Duodenal mucosa (tissue), 2 donors: ENCODE measurements around the gene MICALL2.

Source experiments
- H3K27ac ChIP-seq: one replicate; pipeline ENCODE4 v1.7.0; 2013; ENCODE audit warnings: low read depth, low read length
- H3K27me3 ChIP-seq, 2 donors: one replicate each; pipeline ENCODE4 v1.7.0; 2013; ENCODE audit warnings: low read length in 2 of 2, control low read depth in 1 of 2; ENCODE audit not compliant: insufficient read depth in 2 of 2, control insufficient read depth in 1 of 2
- H3K36me3 ChIP-seq, 2 donors: one replicate each; pipeline ENCODE4 v1.7.0; 2013; ENCODE audit warnings: low read length in 2 of 2, control low read depth in 1 of 2; ENCODE audit not compliant: insufficient read depth in 2 of 2, control insufficient read depth in 1 of 2
- H3K4me1 ChIP-seq, 2 donors: one replicate each; pipeline ENCODE4 v1.7.0; 2013; ENCODE audit warnings: low read length in 2 of 2, control low read depth in 1 of 2; ENCODE audit not compliant: insufficient read depth in 2 of 2, control insufficient read depth in 1 of 2
- H3K4me3 ChIP-seq, 2 donors: one replicate each; pipeline ENCODE4 v1.7.0; 2013; ENCODE audit warnings: low read length in 2 of 2, low read depth in 1 of 2
- H3K9ac ChIP-seq, 2 donors: one replicate each; pipeline ENCODE4 v1.7.0; 2013; ENCODE audit warnings: low read length in 2 of 2, low read depth in 1 of 2
- H3K9me3 ChIP-seq, 2 donors: one replicate each; pipeline ENCODE4 v1.7.0; 2013; ENCODE audit warnings: low read length in 2 of 2, control low read depth in 1 of 2; ENCODE audit not compliant: control insufficient read depth in 1 of 2

Gene MICALL2

DNA sequence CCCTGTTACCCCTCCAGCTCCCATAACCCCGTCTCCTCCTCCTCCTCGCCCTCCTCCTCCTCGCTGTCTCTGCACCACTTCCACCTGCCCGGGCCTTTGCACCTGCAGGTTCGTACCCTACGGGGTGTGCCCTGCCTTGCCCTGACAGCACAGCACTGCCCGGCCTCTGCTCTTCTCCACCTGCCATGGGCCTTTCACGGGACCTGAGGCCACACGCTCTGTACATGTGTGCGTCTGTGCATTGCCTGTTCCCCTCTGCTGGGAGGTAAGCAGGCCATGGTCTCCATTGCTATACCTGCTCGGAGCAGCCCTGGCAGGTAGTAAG is 40.0 kb downstream of the MICALL2 start:
- H3K36me3 ChIP-seq, result no peaks in the 10 kb centered on the region
- H3K27me3 ChIP-seq, result peaks cover 4 to 18% of the 10 kb centered on the region in 2 donors
- H3K9ac ChIP-seq, result no peak overlapping the region
- H3K27ac ChIP-seq, result no peak overlapping the region
- no peak overlapping the region for H3K4me3 ChIP-seq
- no peaks in the 10 kb centered on the region for H3K9me3 ChIP-seq
- no peaks in the 10 kb centered on the region for H3K4me1 ChIP-seq

DNA sequence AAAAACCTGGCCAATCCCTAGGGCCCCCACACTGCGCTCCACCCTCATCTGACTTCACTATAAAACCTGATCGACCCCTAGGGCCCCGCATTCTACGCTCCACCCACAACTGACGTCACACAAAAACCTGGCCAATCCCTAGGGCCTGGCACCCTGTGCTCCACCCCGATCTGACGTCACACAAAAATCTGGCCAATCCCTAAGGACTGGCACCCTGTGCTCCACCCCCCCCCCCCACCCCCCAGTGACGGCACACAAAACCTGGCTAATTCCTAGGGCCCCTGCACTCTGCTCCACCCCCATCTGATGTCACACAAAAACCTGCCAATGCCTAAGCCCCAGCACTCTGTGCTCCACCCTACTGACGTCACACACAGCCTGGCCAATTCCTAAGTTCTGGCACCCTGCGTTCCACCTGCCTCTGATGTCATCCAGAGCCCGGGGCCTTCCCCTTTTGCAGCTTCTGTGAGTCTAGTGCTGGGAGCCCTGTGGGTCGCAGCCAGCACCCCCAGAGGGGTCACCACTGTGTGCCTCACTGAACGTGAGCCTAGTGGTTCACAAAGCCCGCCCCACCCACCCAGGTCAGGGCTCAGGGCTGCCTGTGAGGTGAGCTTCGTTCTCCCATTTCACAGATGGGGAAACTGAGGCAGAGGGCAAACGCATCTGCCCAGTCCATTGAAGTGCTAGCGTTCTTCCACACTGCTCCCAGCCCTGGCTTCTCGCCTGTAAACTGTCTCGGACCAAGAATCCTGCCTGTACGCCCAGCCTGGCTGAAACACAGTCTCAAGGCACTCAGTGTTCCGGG is 40.6 kb downstream of the MICALL2 start:
- H3K27ac ChIP-seq, result no peak overlapping the region
- no peak overlapping the region for H3K4me3 ChIP-seq
- no peaks in the 10 kb centered on the region for H3K4me1 ChIP-seq
- peaks cover 4 to 18% of the 10 kb centered on the region in 2 donors for H3K27me3 ChIP-seq
- no peaks in the 10 kb centered on the region for H3K36me3 ChIP-seq
- H3K9me3 ChIP-seq, result no peaks in the 10 kb centered on the region
- H3K9ac ChIP-seq, result no peak overlapping the region

DNA sequence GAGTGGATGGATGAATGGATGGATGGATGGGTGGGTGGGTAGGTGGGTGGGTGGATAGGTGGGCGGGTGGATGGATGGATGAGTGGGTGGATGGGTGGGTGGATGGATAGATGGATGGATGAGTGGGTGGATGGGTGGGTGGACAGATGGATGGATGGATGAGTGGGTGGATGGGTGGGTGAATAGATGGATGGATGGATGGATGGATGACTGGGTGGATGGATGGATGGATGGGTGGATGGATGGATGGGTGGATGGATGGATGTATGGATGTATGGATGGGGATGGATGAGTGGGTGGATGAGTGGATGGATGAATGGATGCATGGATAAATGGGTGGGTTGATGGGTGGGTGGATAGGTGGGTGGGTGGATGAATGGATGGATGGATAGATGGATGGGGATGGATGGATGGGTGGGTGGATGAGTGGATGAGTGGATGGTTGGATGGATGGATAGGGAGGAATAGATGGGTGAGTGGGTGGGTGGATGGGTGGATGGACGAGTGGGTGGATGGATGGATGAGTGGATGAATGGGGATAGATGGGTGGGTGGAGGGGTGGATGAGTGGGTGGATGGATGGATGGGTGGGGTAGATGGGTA is 43.8 kb downstream of the MICALL2 start:
- Histone ChIP-seq H3K4me1 (peaks cover 4 to 6% of the 10 kb centered on the region in 2 donors), H3K9me3 (no peaks in the 10 kb centered on the region), H3K27me3 (peaks cover 0 to 8% of the 10 kb centered on the region in 2 donors), H3K9ac (no peak overlapping the region), H3K27ac (no peak overlapping the region), H3K4me3 (no peak overlapping the region), H3K36me3 (no peaks in the 10 kb centered on the region)

DNA sequence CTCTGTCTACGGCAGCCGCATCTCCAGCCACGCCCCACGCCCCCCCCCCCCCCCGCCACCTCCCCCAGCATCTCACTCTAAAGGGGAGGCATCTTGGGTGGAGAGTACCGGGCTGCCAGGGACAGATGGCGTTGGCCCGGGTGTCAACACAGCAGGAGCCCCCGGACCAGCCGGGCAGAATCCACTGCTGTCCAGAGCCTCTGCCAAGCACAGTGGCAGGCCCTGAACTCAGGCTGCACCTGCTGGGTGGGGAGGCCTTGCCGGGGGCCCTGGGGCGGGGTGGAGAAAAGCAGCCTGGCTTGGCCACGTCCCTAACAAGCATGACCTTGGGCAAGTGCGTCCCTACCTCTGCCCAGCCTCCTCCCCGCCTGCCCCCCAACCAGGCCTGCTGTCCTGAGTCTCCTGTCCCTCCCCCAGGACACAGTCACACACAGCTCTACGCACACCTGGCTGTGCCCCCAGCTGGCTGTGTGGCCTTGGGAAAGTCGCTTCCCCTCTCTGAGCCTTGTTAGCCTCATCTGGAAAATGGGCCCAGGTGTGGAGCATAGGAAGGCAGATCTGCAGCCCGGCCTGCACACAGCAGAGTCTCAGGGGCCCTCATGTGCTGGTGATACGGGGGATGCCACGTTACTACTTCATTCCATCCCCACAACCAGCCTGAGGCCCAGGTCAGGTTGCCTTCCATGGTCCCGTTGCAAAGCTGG is 45.2 kb downstream of the MICALL2 start:
- peaks cover 4 to 6% of the 10 kb centered on the region in 2 donors for H3K4me1 ChIP-seq
- H3K27me3 ChIP-seq, result peaks cover 6 to 12% of the 10 kb centered on the region in 2 donors
- no peak overlapping the region for H3K9ac ChIP-seq
- no peaks in the 10 kb centered on the region for H3K9me3 ChIP-seq
- H3K4me3 ChIP-seq, result no peak overlapping the region
- H3K27ac ChIP-seq, result no peak overlapping the region
- H3K36me3 ChIP-seq, result no peaks in the 10 kb centered on the region

DNA sequence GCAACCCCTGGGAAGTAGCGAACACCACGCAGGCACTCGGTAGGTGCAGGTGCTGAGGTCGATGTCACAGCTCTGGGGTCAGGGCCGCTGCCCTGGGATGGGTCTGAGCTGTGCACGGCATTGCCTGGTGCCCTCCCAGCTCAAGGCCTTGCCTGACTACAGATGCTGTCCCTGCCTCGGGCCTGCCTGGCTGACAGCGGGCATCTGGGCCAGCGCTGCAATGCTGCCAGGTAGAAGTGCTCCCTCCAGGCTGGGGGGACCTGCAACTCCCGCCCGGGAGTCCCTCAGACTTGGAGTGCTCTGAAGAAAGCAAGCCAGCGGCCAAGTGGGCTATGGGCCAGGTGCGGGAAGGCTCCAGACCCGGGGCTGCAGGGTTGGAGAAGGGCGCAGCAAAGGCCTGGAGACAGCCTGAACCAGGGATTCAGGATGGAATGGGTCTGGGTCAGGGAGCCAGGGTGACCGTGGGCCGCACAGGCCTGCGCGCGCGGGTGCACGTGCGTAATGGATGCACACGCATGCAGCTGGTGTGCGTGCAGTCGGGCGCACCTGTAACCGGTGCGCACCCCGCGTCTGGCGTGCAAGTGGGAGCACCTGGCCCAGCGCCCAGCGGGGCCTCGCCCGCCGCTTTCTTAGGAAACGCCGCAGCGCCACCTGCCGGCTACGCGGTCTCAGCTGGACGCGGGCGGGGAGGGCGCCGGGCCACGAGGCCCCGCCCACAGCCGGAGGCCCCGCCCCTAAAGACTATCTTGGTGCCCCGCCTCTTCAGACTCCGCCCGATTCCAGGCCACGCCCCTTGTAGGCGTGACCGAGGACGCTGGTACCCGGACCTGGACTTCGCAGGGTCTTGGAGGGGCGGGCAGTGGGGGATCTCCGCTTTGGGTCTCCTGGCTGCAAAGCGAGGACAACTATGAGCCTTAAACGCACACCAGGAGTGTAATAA is 46.7 kb downstream of the MICALL2 start:
- H3K4me3 ChIP-seq, result peak overlapping the region in 1 of 2 donors; percentile 36
- no peaks in the 10 kb centered on the region for H3K36me3 ChIP-seq
- H3K27ac ChIP-seq, result no peak overlapping the region
- H3K9me3 ChIP-seq, result no peaks in the 10 kb centered on the region
- H3K4me1 ChIP-seq, result peaks cover 4 to 6% of the 10 kb centered on the region in 2 donors
- peaks cover 13 to 20% of the 10 kb centered on the region in 2 donors for H3K27me3 ChIP-seq
- H3K9ac ChIP-seq, result no peak overlapping the region

DNA sequence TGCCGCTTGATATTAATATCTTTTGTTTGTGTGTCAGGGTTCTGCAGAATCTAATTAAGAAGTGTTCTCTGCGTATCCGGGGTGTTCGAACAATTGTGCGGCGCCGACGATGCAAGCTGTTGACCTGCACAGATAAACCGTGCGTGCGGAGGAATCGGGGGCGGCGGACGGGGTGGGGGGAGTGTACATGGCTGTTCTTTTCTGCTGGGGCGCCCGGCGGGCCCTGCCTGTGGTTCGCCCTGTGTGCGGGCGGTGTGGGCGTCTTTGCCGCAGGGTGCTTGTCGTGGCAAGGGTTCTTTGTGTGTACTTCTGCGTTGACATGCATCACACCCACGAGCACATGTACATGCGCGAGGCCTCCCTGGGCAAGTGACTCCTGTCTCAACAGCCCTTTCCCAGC is 47.9 kb downstream of the MICALL2 start:
- peaks cover 13 to 24% of the 10 kb centered on the region in 2 donors for H3K27me3 ChIP-seq
- H3K27ac ChIP-seq, result no peak overlapping the region

DNA sequence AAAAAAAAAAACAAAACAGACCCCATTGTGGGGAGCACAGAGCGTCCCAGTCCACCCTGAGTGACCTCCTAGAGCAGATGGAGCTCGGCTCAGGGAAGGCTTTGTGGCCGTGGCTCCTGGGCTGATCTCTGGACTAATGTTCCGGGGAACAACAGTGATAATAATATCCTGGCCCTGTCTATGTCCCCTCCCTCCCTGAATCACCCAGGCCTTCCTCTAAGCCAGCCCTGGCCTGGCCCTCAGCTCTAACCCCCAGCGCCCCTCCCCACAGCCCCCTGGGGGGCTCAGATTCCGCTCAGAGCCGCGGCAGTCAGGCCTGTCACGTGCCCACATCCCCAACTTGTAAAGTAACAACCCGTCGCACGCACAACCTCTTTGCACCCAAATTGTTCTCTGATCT is 48.3 kb downstream of the MICALL2 start:
- Histone ChIP-seq H3K4me1 (peaks cover 4 to 6% of the 10 kb centered on the region in 2 donors), H3K4me3 (no peak overlapping the region)

More for the DNA sequence above, 47.9 kb downstream of the MICALL2 start:
- H3K4me3 ChIP-seq, result no peak overlapping the region
- peaks cover 4 to 6% of the 10 kb centered on the region in 2 donors for H3K4me1 ChIP-seq
- H3K36me3 ChIP-seq, result no peaks in the 10 kb centered on the region
- no peaks in the 10 kb centered on the region for H3K9me3 ChIP-seq
- H3K9ac ChIP-seq, result no peak overlapping the region

DNA sequence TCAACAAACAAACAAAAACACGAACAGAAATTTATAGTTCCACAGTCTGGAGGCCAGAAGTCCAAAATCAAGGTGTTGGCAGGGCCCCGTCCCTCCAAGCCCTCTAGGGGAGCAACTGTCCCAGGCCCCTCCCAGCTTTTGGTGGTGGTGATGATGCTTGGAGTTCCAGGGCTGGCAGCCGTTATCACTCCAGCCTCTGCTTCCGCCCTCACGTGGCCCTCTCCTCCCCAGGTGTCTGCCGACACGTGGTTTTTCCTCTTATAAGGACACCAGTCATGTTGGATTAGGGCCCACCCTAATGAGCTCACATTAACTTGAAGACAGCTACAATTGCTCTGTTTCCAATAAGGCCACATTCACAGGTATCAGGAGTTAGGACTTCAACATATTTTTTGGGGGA is 49.7 kb downstream of the MICALL2 start:
- H3K9me3 ChIP-seq, result no peaks in the 10 kb centered on the region
- peaks cover 4 to 6% of the 10 kb centered on the region in 2 donors for H3K4me1 ChIP-seq
- H3K36me3 ChIP-seq, result no peaks in the 10 kb centered on the region
- H3K27ac ChIP-seq, result no peak overlapping the region
- H3K4me3 ChIP-seq, result no peak overlapping the region
- H3K9ac ChIP-seq, result no peak overlapping the region
- H3K27me3 ChIP-seq, result peaks cover 18 to 28% of the 10 kb centered on the region in 2 donors

More for the DNA sequence above, 48.3 kb downstream of the MICALL2 start:
- Histone ChIP-seq H3K27me3 (peaks cover 13 to 24% of the 10 kb centered on the region in 2 donors), H3K36me3 (no peaks in the 10 kb centered on the region), H3K9ac (no peak overlapping the region), H3K9me3 (no peaks in the 10 kb centered on the region), H3K27ac (no peak overlapping the region)

DNA sequence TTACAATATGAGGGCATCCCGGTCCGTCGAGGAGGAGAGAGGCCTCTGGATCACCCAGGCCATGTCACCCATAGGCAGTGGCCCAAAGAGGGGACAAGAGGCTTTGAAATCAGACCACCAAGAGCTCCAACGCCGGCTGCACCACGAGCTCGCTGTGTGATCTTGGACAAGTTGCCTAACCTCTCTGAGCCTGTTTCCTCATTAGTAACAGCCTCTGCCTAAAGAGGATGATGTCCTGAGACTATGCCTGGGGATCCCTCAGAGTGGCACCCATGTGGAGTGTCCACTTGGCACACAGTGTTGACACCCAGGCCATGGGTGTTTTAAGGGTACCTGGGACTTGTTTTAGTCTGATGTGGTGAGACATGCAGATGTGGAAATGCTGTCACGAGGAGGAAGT is 50.8 kb downstream of the MICALL2 start:
- peaks cover 4 to 6% of the 10 kb centered on the region in 2 donors for H3K4me1 ChIP-seq
- H3K36me3 ChIP-seq, result no peaks in the 10 kb centered on the region
- H3K9ac ChIP-seq, result no peak overlapping the region
- peaks cover 25 to 38% of the 10 kb centered on the region in 2 donors for H3K27me3 ChIP-seq
- no peak overlapping the region for H3K4me3 ChIP-seq
- no peaks in the 10 kb centered on the region for H3K9me3 ChIP-seq
- H3K27ac ChIP-seq, result no peak overlapping the region
